K562 (cell line): ENCODE results near the gene CYP4F3. TPM values are rescaled to one million over a fixed set of nuclear protein-coding genes. Genes with fewer than 3 reads are reported as not detected.

Experiments used
- polyA plus RNA-seq, 8 experiments: library from polyadenylated mRNA; depleted of rRNA in 4 of 8; stranded (reverse) in 5 of 8; unstranded in 3 of 8; fragments of >200 nt; fragmentation: Nextera tagmentation in 2 of 8; fragmentation: Illumina TruSeq in 1 of 8; extraction: Ambion mirVana in 2 of 8; extraction: Trizol in 1 of 8; gene quantifications; 2 replicates each; pipeline versions ENCODE4 v1.2.1 to v1.2.3, GENCODE V29; 2011 to 2014; ENCODE audit warnings: inconsistent platforms in 1 of 8, missing spikeins in 1 of 8
- total RNA-seq, 7 experiments: library from RNA; depleted of rRNA in 6 of 7; stranded (reverse); fragments of >200 nt in 6 of 7; fragmentation: Illumina TruSeq in 2 of 7; extraction: Trizol in 2 of 7; gene quantifications; 2 replicates each; pipeline versions ENCODE4 v1.2.1 to v1.2.3, GENCODE V29; 2011 to 2021; ENCODE audit warnings: low replicate concordance in 1 of 7
- TF ChIP-seq, protein P1 (sequence below), 2 experiments: fragments of 450-650 bp in 1 of 2; sonication (generic) in 1 of 2; formaldehyde crosslinking in 1 of 2; IDR thresholded peaks; 2 replicates each; pipeline versions ENCODE4 v1.7.1 to v1.9.0; 2016 to 2022; ENCODE audit warnings: inconsistent platforms in 1 of 2, mild to moderate bottlenecking in 1 of 2, missing genetic modification reagents in 1 of 2

CYP4F3 gene
- total and polyA plus RNA-seq, 9 of the 15 experiments (the other 6 are each of a cell fraction or from before 2014, with no cell fraction given): 0.01 to 0.40 (median 0.16) TPM; not detected in 6

DNA sequence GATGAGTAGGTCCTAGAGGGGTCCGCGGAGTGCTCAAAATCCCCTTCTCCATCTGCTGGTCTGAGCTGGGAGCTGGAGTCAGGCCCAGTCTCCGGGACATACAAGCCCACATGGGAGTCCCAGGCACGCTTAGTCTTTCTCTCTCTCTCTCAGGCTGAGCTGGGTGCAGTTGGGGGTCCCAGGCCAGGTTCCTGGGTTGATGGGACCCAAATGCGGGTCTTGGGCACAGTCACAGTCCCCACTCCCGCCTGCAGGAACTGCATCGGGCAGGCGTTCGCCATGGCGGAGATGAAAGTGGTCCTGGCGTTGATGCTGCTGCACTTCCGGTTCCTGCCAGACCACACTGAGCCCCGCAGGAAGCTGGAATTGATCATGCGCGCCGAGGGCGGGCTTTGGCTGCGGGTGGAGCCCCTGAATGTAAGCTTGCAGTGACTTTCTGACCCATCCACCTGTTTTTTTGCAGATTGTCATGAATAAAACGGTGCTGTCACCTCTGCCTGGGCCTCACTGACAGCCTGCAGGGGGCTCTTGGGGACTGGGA, 56.0 kb downstream of the CYP4F3 start (continued):
- TF ChIP-seq, protein P1, sequence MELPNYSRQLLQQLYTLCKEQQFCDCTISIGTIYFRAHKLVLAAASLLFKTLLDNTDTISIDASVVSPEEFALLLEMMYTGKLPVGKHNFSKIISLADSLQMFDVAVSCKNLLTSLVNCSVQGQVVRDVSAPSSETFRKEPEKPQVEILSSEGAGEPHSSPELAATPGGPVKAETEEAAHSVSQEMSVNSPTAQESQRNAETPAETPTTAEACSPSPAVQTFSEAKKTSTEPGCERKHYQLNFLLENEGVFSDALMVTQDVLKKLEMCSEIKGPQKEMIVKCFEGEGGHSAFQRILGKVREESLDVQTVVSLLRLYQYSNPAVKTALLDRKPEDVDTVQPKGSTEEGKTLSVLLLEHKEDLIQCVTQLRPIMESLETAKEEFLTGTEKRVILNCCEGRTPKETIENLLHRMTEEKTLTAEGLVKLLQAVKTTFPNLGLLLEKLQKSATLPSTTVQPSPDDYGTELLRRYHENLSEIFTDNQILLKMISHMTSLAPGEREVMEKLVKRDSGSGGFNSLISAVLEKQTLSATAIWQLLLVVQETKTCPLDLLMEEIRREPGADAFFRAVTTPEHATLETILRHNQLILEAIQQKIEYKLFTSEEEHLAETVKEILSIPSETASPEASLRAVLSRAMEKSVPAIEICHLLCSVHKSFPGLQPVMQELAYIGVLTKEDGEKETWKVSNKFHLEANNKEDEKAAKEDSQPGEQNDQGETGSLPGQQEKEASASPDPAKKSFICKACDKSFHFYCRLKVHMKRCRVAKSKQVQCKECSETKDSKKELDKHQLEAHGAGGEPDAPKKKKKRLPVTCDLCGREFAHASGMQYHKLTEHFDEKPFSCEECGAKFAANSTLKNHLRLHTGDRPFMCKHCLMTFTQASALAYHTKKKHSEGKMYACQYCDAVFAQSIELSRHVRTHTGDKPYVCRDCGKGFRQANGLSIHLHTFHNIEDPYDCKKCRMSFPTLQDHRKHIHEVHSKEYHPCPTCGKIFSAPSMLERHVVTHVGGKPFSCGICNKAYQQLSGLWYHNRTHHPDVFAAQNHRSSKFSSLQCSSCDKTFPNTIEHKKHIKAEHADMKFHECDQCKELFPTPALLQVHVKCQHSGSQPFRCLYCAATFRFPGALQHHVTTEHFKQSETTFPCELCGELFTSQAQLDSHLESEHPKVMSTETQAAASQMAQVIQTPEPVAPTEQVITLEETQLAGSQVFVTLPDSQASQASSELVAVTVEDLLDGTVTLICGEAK (IDR thresholded peaks at IDR 0.05): peak; percentile 70
- TF ChIP-seq, protein P1 (CRISPR knock-in tag; IDR thresholded peaks at IDR 0.05): no peak
